Testis (tissue), 2 donors: ENCODE results near the gene SLC22A12.

Source experiments
- CTCF ChIP-seq, 3 experiments: fragments of 450-650 bp in 2 of 3; fragments of 200-600 bp in 1 of 3; sonication (generic) in 1 of 3; IDR thresholded peaks; one replicate each; pipeline ENCODE4 v1.5.1; 2016 to 2019; ENCODE audit warnings: antibody characterized with exemption in 3 of 3, mild to moderate bottlenecking in 2 of 3, moderate library complexity in 1 of 3
- POLR2A ChIP-seq: fragments of 450-650 bp; IDR thresholded peaks from one replicate; pipeline ENCODE4 v1.6.1; 2017; ENCODE audit warnings: antibody characterized with exemption, mild to moderate bottlenecking, moderate library complexity

GRCh38 chr11:64591257-64592233 is 525 bp downstream of the SLC22A12 start:
- no peak for TF ChIP-seq POLR2A
- no peak for TF ChIP-seq CTCF (IDR thresholded peaks at IDR 0.05)
